GM19324 (cell line): ENCODE data around the gene NDP.
"Not testable (repeated sequence)": the region's sequence is repeated elsewhere in the genome, so short reads cannot be mapped to it uniquely, and the experiment has no call there.

ENCODE experiments used
- ATAC-seq: cut with Tn5 transposase; IDR thresholded peaks from one replicate; pipeline ENCODE4 v1.9.1; 2021; ENCODE audit warnings: mild to moderate bottlenecking, moderate library complexity; ENCODE audit not compliant: unreplicated experiment, low FRiP score

Gene NDP

DNA sequence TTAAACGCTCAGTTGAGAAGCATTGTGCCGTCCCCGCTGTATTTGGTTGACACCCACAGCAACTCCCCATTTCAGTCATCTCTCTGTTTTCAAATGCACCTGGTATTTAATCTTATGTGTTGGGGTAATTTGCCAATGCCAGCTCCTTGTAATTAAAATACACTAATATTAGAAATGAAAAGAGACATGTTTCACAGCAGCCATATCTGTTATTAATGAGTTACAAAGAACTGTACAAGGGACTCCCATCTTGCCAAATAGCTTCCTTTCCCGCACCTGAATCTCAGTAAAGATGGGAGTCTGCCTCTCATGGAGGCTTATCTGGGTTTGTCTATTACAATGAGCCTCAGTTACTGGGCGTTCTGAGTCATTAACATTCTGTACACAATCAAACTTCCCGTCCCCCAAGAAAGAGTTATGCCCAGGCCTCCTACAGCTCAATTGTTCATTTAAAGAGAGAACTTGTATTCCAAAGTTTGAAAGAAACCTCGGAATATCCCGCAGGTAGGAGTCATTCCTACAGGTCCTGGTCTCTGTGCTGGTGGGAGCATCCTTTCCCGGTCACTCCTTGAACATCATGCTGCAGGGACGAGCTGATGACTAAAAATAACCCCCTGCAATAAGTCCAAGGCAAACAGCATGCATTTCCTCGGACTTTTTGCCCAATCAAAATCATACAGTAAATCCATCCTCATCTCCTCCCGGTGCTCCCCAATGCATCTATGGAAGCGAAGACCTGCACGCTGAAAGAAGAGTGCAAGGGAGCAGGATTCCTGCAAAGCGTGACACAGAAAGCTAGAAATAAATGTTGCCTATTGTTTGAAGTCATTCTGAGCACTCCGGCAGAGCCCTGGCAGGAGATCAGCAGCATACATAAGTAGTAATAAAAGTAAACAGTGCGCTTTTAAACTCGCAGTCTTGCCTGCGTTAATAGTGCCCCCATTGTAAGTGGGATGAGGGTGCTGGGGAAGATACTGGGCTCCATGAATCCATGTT is 926 bp downstream of the NDP start:
- ATAC-seq: no peak

DNA sequence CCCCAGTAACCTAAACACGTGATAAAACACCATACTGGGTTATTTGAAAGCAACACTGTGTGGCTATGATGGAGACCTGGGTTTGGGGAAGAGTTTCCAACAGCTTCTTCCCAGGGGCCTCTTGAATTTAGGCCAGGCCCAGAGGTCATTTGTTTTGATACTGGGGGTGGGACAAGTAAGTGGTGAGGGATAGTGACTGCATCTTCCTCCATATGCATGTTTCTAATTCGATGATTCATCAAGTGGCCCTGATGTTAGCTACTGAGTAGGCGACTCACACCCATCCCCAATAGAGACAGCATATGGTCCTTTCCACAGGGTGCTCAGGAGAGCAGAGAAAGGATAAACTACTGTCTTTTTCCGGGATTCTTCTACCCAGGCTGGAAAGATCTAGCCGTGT is 2.7 kb downstream of the NDP start:
- ATAC-seq: no peak

DNA sequence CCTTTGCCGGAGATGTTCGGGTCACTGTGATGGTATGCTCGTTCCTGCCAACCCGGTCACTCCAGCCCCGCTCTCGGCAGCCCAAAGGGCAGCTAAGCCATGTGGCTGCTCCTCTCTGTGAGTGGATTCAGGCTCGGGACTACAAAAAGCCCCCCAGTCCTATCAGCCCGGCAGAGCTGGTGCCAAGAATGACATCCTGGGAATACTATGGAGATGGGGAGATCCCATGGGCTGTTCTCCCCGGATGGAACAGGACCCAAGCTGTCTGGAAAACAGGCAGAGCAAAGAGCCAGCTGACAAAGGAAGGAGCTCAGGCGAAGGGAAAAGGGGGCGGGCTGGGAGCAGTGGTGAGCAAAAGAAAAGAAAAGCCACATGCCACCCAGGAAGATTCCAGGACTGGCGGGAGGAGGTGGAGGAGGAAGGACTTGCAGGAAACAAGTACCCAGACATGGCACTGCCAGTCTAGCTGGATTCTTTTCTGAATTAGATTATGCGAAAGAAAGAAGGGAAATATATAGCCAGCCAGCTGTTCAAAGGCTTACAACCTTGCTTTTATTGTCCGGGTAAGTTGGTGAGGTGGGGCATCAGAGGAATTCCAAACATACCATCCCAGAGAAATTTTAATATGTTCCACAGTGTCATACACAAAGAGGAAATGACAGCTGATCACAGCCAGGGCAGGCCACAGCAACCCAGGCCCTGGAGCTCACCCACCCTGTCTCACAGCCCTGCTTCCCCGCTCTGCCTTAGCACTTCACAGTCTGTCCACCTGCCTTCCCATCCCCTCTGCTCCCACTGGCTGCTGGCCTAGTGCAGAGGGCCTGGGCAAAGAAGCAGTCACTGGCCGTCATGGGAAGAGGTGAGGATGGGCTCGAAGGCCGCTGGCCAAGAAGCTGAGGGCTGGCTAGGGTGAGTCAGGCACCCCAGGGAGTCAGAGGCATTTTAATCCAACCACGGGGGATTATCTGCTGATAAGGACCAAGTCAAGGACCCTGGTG is 3.4 kb downstream of the NDP start:
- no peak for ATAC-seq

DNA sequence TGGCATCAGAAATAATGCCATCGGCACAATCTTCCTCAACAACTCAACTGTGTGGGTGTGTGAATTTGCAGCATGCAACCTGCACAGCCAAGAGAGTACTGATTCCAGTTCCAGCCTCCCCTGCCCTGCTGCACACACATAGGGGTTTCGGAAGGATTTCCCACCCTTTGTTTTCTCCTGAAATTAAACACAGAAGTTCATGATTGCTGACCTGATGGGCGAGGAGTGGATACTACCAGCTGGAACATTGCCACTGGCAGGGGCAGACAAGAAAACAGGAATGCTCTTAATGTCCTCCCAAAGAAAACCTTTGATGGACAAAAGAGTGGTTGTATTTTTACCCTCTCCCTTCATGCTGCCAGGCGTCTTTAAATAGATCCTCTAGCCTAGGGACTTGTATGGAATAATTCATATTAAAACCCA is 4.8 kb downstream of the NDP start:
- ATAC-seq: no peak

DNA sequence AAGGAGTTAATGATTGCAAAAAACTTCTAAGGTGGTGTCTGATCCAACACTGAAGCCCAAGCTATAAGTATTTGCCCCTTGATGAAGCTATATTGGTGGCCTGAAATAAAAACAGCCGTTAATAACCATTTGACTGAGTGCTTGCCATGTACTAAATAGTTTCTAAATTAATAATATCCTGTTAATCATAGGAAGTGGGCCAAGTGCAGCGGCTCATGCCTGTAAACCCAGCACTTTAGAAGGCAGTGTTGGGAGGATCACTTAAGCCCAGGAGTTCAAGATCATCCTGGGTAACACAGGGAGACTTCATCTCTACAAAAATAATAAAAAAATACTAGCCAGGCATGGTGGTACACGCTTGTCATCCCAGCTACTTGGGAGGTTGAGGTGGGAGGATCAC is 8.3 kb downstream of the NDP start:
- no peak for ATAC-seq

DNA sequence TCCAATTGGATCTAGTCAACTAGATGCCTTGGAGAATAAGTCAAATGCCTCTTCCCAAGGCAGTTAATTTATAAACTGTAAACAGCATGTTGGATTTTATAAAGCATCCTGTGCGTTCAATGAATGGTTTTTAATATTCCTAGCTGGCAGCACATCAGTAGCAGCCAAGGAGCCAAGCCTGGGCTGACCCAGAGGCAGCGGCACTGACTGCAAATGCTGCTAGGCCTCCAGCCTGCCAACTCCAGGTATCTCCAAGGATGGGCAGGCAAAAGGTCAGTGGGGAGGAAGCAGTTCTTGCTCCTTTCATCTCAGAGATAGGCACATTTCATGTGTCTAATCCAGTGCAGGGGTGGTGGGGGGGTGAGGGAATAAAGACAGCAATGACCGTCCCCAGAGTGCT is 9.5 kb downstream of the NDP start:
- no peak for ATAC-seq

DNA sequence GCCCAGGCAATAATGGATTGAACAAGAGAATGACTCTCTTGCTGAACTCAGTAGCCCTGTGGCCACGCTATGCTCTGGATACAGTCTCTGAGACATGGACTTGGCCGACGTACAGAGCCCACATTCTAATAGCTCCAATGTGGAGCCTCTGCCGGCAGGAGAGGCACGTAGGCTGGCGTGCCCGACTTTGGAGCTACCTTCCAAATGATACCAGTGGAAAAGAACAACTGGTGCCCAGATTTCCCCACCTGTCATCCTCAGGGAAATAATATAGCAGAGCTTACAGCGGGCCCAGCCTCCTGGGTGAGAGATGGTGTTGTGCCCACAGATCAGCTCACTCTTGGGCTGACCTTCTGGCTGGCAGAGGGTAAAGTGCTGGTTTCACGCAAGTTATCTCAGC is 10.6 kb downstream of the NDP start:
- ATAC-seq: no peak

DNA sequence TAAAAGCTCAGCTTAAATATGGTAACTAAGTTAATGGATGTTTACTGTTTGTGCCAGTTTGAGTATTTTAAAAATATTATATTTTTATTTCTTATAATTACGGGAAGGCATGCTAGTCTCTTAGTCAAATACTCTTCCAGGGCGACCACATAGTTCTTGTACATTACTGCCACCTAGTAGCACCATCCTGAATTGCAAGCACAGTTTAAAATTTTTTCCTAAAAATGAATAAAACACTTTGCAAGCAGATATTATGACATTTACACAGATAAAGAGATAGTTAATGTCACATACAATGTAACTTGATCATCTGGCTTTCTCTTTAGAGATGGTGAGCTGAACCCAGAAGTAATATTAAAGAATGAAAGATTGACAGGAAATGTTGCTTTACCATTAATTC is 11.5 kb downstream of the NDP start:
- ATAC-seq: no peak

DNA sequence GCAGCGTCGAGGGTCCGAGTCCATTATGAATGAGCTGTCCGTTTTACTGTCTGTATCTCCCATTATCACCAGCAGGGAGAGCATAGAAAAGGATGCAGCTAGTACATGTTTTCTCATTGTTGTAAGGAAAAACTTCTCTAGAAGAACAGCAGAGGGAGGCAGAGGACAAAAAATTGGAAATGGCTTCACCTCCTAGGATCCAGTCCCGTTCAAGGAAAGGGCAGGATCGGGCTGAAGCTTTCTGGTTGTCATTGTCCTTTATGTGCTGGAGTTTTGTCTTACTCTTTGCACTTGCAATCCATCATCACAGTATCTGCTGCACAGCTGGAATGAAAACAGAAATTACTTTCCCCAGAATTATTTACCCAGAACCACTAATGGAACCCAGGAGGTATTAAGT is 14.7 kb downstream of the NDP start:
- peak; percentile 38 for ATAC-seq

DNA sequence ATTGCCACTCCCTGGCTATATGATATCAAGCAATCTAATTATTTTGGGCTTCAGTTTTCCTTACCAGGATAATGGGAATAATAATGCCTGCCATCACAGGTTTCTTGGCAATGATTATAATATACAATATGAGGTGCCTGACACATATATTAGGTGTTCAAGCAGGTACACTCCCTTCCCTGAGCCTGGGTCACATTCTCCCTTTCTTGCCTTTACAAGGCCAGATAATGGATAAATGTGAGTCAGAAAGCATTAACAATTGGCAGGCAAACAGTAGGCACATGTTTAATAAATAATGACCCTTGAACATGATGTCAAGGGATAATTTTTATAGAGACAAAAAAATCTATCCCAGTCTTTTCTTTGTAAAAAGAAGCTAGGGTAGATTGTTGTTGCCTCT is 17.2 kb downstream of the NDP start:
- no peak for ATAC-seq

DNA sequence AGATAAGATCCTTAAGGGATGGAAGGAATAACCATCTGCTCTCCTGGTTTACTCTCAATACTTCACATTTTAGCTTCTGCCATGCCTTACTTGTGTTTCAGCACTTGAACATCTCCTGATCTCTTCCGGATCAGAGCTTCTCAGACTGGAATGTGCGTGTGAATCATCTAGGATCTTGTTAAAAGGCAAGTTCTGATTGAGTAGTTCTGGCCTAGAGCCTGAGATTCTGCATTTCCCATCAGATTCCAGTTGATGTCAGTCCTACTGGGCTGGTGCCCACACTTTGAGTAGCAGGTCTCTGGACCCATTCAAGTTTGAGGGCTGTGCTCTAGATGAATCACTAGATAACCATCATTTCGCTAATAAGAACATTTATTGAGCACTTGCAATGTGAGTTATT is 20.0 kb downstream of the NDP start:
- ATAC-seq: no peak

DNA sequence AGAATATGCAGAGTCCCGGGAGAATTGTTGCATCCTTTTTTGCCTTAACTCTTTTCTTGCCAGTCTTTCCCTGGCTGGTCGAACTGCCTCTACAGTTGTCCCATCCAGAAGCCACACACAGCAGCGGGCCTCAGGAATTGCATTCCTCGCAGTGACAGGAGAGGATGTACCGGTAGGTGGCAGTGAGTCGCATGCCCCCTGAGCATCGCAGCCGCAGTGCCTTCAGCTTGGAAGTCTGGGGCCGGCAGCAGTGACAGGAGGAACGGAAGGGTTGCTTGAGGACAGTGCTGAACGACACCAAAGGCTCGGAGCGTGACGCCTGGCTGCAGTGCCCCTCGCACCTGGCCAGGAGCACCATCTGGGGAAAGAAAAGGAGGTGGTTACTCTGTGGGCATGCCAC is 23.5 kb downstream of the NDP start:
- no peak for ATAC-seq

DNA sequence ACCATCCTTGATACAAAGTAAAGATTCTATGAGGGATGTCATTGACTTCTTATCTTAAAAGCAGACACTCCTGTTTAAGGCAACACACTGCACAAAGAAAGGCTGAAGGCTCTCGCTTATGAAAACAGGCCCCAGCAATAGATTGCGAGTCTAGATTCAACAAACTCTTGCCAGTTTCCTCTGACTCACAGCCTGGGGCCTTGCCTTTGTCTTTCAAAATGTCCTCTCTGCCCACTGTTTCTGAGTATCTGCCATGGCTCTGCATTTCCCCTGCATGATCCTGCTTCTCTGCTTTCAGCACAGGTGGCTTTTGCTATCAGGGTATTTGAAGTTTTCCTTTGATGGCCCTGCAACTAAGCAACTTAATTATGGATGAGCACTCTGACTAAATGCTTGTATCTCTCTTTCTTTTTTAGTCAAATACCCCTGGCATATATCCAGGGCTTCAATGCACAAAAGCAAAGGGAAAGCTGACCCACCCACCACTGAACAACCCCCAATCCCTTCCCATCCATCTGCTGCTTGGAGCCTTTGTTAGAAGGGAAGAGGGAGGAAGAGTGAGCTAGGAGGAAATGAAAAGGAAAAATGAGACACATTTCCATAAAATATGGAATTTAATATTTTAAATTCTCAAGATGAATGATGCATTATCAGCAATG is 32.2 kb downstream of the NDP start:
- no peak for ATAC-seq

DNA sequence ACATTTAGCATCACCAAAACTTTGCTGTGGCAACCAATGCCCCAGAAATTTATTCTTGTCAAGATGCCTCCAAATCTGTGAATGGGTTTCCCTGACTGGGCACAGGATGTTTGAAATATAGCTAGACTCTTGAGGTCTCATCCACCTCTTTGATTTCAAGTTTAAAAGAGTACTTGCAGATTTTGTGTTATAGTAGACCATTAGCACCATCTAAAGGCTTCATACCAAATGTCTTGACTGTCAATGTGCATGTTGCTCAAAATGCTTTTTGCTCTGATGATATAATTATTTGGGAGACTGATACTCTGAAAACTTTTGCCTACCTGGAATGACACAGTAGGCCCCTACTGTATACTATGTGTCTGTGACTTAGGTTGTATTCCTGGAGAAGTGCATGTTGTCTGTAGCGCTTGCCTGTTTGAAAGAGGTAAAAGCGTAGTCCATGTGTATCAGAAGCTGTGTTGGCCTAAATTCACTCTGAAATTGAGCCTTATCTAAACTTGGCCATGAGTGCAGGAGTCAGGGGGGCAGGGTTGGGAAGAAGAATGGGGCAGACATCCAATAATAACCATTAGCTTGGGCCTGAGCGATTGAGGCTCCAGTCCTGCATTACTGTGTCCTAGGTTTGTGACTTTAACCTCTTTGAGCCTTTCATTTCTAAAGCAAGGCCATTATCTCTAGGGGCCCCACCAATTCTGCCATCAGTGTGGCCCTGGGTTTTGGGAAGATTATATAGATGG is 33.8 kb downstream of the NDP start:
- ATAC-seq: no peak

DNA sequence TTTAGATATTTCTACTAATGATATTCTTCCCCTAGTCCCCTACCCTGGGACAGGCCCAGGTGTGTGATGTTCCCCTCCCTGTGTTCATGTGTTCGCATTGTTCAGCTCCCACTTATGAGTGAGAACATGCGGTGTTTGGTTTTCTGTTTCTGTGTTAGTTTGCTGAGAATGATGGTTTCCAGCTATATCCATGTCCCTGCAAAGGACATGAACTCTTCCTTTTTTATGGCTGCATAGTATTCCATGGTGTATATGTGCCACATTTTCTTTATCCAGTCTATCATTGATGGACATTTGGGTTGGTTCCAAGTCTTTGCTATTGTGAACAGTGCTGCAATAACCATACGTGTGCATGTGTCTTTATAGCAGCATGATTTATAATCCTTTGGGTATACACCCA is 51.2 kb downstream of the NDP start:
- not testable (repeated sequence) for ATAC-seq

DNA sequence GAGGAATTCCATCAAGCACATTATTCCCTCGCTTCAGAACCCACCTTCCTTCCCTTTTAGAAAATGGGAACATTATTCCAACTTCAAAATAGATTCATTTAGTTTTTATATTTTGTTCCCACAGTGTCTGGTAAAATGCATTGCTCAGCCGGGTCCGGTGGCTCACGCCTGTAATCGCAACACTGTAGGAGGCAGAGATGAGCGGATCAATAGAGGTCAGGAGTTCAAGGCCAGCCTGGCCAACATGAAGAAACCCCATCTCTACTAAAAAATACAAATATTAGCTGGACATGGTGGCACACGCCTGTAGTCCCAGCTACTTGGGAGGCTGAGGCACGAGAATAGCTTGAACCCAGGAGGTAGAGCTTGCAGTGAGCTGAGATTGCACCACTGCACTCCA is 62.4 kb downstream of the NDP start:
- ATAC-seq: not testable (repeated sequence)

DNA sequence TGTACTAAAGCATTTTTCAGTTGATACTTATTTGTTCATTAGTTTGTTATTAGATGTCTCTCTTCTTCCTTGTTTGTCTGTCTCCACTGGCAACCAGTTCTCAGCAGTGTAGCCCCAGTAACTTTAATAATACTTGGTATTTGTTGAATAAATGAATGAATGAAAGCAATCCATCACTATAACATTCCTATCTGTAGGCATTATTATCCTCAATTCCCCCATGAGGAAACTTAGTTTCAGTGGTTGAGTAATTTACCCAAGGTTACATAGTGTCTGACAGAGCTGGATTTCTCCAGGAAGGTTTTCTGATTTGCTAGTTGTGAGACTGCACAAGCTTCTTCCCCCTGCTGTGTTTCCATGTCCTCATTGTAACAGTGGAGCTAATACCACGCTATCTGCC is 63.2 kb downstream of the NDP start:
- ATAC-seq: no peak

DNA sequence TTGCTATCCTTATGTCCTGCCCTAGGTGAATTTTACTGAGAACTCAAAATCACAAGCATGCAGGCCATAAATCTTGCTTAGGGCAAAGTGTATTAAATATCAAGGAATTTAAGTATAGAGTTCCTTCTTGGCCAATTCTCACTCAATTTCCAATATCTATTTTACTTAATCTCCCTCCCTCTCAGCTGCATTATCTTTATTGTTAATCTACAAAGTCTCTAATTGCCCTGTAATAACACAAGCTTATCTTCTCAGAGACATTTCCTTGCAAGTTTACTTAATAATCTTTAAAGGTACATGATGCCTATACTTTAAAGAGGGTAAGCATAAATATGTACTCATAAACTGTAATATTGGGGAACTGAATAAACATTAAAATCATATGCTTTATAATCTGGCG is 64.0 kb downstream of the NDP start:
- ATAC-seq: no peak

DNA sequence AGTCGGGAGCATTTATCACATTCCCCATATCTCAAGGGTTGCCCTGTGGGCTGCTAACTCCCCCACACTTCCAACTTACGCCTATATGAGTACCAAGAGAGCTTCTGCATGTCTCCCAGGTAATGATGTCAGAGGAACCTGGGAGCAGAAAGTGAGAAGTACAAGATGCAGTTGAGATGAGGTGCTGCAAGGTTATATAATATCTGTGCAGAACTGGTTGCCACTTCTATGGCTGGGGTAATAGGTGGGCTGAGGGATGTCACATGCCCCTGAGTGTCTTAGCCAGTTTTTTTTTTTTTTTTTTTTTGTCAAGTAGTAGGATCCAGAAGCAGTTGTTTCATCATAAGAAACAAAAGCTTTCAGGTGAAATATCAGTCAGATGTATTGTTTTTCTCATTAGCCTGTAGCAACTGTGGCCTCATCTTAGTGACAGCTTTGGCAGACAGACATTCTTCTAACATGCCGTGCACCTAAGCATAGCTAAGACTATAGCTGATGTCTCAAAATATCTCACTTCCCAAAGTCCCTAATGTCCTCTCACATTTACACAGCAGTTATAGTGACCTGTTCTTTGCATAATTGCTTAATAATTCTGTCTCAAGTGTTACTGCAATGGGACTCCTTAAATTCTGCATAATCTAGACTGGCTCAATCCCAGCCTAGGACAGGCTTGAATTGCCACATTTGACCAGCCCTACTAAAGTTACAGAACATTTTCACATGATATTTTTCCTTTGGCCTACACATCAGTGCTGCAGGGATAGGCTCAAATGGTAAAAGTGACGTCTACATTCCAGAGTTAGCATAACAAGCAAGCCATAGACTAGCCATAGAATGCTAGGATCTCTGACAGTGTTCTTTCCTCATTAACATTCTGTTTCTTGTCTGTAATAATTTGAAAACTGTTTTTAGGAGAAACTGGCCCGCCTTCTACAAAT is 73.0 kb downstream of the NDP start:
- no peak for ATAC-seq
